Glutamatergic neuron (in vitro differentiated cells): Measurements from ENCODE around the gene SLC29A1. TPM values are rescaled to one million over a fixed set of nuclear protein-coding genes. Genes with fewer than 3 reads are reported as not detected.

ENCODE experiments used
- DNase-seq: peaks from one replicate; pipeline ENCODE4 v3.0.0; 2022
- H3K27ac Mint-ChIP-seq: one replicate; pipeline ENCODE4 v1.8.0; 2020; ENCODE audit warnings: mild to moderate bottlenecking, mixed read lengths, inconsistent platforms; ENCODE audit not compliant: unreplicated experiment
- H3K27me3 Mint-ChIP-seq: one replicate; pipeline ENCODE4 v1.8.0; 2020; ENCODE audit warnings: mild to moderate bottlenecking, moderate library complexity, mixed read lengths, inconsistent platforms; ENCODE audit not compliant: unreplicated experiment
- H3K36me3 Mint-ChIP-seq: one replicate; pipeline ENCODE4 v1.8.0; 2020; ENCODE audit warnings: mild to moderate bottlenecking, mixed read lengths, inconsistent platforms; ENCODE audit not compliant: unreplicated experiment
- H3K4me1 Mint-ChIP-seq: one replicate; pipeline ENCODE4 v1.8.0; 2020; ENCODE audit warnings: mild to moderate bottlenecking, low read depth, mixed read lengths, inconsistent platforms; ENCODE audit not compliant: unreplicated experiment
- H3K4me3 Mint-ChIP-seq: one replicate; pipeline ENCODE4 v1.8.0; 2020; ENCODE audit warnings: mild to moderate bottlenecking, mixed read lengths, inconsistent platforms; ENCODE audit not compliant: unreplicated experiment
- H3K9me3 Mint-ChIP-seq: one replicate; pipeline ENCODE4 v1.8.0; 2020; ENCODE audit warnings: mild to moderate bottlenecking, moderate library complexity, mixed read lengths, inconsistent platforms; ENCODE audit not compliant: unreplicated experiment
- CTCF ChIP-seq: fragments of 200-600 bp; sonication (generic); IDR thresholded peaks from one replicate; pipeline ENCODE4 v1.5.0; 2021; ENCODE audit not compliant: partially characterized antibody, unreplicated experiment
- total RNA-seq: library from RNA; stranded (reverse); fragmentation: NEBNext Ultra II Directional; extraction: Animal tissue kit (Norgen Biotek cat#: 25700); gene quantifications from one replicate; pipeline ENCODE4 v1.2.1, GENCODE V29; 2021; ENCODE audit not compliant: unreplicated experiment

SLC29A1 gene
- total RNA-seq, 1 donor from 2014 or later: 20.0 TPM

DNA sequence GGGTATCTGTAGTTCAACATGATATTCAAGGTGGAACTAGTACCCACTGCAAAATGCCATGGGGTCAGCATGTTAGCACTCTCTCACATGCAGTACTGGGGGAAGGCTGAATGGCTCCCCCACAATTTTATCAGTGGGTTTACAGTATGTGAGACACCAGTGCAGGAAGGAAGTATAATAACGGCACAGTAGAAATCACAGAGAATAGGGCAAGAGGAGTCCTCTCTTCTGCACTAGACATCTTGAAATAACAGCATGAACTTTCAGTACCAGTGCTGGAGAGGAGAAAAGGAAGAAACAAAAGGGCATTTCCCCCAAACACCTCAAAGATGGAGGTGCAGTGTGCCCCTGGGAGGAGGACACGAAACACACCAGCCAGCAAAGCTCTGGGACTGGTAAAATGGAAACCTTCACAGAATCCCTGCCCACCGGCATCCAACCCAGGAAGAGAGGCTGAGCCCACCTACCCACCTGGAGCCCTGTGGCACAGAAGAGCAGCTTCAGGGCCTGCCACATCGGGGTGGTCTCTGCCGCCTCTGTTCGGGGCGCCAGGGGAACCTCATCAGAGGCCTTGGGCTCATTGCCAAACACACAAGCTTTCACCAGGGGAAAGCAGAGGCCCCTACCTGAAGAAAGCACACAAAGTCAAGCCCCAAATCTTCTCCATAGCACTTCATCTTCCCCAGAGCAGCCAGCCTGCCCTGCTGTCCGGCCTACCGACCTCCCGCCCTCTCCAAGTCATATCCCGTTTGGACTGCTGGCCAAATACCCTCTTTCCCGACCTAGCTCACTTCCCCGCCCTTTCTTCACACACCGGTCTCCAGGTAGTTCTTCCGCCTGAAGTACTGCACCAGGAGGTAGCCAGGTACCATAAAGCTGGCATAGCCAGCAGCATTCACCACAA lies 32.7 kb downstream of the SLC29A1 start:
- H3K27ac Mint-ChIP-seq: peak overlapping the region; percentile 98
- H3K4me1 Mint-ChIP-seq: peaks cover 30% of the 10 kb centered on the region
- H3K9me3 Mint-ChIP-seq: peaks cover 19% of the 10 kb centered on the region
- H3K4me3 Mint-ChIP-seq: peak overlapping the region; percentile 100
- no peak for TF ChIP-seq CTCF
- peaks cover 9% of the 10 kb centered on the region for H3K36me3 Mint-ChIP-seq
- no peak for DNase-seq
- H3K27me3 Mint-ChIP-seq: peaks cover 14% of the 10 kb centered on the region

DNA sequence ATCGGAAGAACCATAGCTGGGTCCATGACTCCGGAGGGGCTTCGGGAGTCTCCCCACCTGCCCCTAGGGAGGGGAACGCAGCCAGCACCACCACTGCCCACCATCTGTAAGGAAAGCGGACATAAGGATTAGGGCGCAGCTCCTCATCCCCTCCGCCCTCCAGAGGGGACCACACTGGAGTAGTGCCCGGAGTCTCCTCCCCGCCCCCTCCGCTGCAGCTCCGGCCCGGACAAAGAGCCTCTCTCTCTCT lies 33.3 kb downstream of the SLC29A1 start:
- peaks cover 14% of the 10 kb centered on the region for H3K27me3 Mint-ChIP-seq
- peaks cover 29% of the 10 kb centered on the region for H3K4me1 Mint-ChIP-seq
- peaks cover 9% of the 10 kb centered on the region for H3K36me3 Mint-ChIP-seq
- peak overlapping the region; percentile 100 for H3K4me3 Mint-ChIP-seq
- DNase-seq: no peak
- H3K27ac Mint-ChIP-seq: peak overlapping the region; percentile 98
- TF ChIP-seq CTCF: no peak
- peaks cover 19% of the 10 kb centered on the region for H3K9me3 Mint-ChIP-seq

- peak; percentile 78 for TF ChIP-seq CTCF
- Mint-ChIP-seq H3K4me1 (peaks cover 27% of the 10 kb centered on the region), H3K4me3 (peak within 1 kb of the TSS; percentile 100), H3K27ac (peak within 1 kb of the TSS; percentile 98), H3K9me3 (peaks cover 19% of the 10 kb centered on the region), H3K27me3 (peaks cover 14% of the 10 kb centered on the region), H3K36me3 (peaks cover 6% of the 10 kb centered on the region)
- DNase-seq: peak; percentile 87
Observed at GRCh38 chr6:44257025-44257752, 33.8 kb downstream of the SLC29A1 start, which contains the start of gene SLC35B2. SLC35B2 (minus strand) TSS chr6:44257528; CDS start chr6:44257410, 118 bp downstream.

- H3K27ac Mint-ChIP-seq: peak overlapping the region; percentile 97
- H3K27me3 Mint-ChIP-seq: peaks cover 14% of the 10 kb centered on the region
- peaks cover 19% of the 10 kb centered on the region for H3K9me3 Mint-ChIP-seq
- TF ChIP-seq CTCF: peak; percentile 37
- H3K4me3 Mint-ChIP-seq: peak overlapping the region; percentile 91
- peaks cover 6% of the 10 kb centered on the region for H3K36me3 Mint-ChIP-seq
- DNase-seq: no peak
- H3K4me1 Mint-ChIP-seq: peaks cover 28% of the 10 kb centered on the region
Observed at GRCh38 chr6:44257753-44258324, 34.4 kb downstream of the SLC29A1 start.
